ENCODE measurements around the gene TBX15.
A peak's percentile ranks its signal among the peaks of the same experiment; 100 is the strongest.
"Not testable (repeated sequence)": the region's sequence is repeated elsewhere in the genome, so short reads cannot be mapped to it uniquely, and the experiment has no call there.

Gene TBX15

DNA sequence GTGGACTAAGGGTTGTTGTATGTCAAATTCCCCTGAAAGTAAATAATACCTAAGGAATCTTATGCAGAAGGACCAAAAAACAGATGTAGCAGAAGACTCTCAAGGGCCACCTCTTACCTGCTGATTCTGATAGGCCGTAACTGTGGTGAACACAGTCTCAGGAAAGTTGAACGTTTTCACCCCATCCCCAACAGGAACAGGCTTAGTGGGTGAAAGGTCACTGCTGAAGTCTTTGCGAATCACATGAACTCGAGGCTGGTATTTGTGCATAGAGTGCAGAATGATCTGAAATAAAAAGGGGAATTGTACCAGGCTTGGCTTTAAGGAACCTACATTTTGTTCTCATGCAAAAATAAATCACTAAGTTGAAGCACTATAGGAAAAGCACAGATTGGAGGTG is 64.8 kb downstream of the TBX15 start:
- no peak for DNase-seq

DNA sequence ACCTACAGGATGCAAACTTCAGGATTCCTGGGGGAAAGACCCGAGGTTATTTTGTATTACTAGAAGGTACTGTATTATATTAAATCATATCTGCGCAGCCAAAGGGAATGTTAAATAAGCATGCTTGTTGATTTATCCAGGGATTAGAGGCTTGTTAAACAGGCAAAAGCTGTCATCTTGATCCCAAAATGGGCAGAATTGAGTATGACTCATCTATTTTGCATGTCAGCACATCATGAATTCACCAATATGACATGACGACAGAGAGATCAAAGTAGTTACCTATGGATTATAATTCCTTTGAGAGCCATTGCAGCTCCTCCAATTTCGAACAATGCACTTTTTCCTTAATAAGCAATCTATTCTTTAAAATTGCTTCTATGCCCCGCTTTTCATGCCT is 66.1 kb downstream of the TBX15 start:
- DNase-seq: no peak

DNA sequence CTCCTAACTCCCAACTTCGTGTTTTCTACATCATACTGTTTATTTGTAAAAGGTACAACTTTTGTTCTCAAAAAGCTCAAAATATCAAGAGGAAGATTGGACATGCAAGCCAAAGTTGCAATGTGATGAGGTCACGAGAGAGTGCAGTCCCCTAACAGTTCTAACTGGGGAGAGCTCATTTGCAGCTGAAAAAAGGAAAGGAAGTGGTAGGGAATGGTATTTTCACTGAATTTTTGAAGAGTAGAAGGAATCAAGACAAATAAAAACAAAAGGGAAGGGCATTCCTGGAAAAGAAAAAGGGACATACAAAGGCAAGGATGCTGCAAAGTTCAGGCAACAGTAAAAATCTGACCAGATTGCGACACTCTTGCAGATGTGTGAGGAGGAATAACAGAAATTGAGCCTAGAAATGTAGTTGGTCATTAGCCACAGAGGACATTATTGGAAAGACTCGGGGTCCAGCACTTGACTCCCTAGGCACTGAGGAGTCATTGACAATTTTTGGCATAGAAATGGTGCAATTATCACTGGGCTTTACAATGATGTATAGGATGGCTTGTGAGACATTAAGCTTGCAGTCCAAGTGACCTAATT is 67.9 kb downstream of the TBX15 start:
- peak; percentile 39 for DNase-seq

DNA sequence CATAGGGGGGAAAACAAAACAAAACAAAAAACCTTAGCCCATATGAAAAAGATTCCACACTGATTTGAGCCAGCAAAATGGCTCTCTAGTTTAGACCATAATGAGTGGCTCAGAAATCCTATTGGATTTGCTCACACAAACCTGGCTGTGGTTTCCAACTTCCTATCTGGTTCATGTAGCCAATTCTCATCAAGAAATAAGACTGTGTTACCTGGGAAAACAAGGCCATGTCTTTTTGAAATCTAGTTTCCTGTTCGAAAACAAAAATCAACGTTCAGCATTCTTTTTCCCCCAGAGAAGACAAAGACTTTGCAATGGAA is 69.2 kb downstream of the TBX15 start:
- no peak for DNase-seq

DNA sequence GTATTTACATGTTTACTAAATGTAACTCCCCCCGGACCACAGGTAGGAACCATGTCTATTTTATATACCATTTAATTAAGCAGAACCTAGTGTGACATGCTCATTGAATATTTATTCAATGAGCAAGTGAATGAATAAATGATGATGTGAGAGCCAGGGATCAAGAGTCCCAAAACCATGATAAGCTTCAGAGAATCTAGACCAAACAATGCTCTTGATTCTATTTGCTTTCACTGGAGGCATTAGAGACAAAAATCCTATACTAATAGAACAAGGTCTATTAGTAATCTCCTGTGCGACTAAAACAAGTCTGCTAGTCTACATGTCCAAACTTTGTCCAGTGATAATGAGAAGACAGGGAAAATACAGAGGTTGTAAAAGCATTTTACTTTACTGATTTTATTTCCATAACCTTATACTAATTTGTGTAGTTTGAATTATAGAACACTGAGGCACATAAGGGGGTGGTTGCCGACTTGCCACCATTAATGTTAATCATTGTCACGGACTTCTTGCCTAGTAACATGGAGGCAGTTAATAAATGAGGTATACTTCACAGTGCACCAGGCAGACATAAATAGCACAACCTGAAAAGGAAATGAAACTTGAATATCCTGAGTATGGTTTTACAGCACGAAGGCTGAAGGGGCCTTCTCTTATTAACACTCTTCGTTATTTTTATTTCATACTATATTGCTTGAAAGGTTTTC is 69.8 kb downstream of the TBX15 start:
- DNase-seq: no peak

DNA sequence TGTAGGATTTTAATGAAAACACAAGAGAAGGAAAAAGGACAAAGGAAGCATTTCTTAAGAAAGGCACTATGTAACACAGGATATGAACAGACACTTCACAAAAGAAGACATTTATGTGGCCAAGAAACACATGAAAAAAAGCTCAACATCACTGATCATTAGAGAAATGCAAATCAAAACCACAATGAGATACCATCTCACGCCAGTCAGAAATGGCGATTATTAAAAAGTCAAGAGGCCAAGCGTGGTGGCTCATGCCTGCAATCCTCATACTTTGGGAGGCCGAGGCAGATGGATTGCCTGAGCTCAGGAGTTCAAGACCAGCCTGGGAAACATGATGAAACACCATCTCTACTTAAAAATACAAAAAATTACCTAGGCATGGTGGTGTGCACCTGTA is 71.8 kb downstream of the TBX15 start:
- DNase-seq: not testable (repeated sequence)

DNA sequence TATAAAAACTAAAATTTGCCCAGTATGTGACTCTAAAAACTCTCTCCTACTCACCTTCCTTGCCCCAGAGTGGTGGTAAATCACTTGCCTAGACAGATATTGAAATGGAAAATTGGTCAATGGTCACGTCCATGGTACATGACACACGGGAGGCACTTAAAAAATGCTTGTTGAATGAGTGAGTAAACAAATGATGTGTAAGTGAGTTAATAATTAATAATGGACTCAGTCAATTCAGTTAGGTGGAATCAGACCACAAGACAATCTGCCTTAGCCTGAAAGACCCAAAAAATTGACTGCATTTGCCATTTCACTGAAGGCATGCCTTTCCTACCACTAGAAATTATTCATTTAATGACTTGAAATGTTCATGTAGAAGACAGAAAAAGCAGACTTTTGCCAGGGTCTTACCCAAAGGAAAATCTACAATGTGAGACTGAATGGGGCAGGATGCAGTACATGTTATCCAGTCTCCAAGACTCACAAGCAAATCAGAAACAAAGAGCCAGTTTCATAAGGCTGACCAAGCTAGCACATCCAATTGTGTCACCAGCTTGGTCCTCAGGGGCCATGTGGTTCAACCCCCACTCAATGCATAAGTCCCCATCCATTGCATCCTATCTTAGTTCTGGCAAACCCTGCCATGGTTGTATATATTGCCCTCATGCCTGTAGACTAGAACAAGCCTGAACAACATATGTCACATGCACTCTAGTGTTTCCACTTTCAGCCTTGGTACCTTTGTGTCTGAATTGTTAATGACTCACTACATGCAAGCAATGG is 73.6 kb downstream of the TBX15 start:
- no peak for DNase-seq

DNA sequence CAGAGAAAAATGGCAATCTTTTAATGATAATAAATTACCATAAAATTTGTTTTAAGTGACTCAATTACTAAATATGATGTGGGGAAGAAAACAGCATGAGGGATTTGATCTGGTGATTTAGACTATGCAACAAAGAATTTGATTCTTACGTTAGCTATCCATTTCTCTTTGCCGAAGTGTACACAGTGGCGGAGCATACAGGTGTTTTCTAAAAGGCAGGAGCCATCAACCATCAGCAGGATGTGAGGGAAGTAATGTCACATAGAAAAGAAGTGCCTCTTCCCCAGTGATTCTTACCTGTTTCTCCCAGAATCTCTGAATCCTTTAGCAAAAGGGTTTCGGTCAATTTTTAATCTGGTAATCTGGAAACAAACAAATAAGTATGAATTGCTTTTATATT is 74.3 kb downstream of the TBX15 start:
- DNase-seq: no peak

DNA sequence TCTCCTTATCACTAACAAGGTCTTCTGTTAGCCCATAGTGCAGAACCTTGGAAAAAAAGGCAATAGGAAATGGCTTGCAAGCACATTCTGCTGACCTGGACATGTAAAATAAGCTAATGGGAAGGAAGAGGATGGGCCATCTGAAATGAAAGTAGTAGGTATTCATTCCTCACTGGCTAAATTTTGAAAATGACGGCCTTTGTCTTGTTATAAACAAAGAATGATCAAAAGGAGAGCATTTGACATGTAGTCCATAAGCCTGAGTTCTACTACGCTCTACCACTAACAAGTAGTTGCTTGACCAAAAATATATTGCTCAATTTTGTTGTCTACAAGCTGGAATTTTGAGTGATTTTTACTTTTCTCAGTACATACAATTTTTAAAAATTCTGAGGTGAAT is 75.6 kb downstream of the TBX15 start:
- no peak for DNase-seq

DNA sequence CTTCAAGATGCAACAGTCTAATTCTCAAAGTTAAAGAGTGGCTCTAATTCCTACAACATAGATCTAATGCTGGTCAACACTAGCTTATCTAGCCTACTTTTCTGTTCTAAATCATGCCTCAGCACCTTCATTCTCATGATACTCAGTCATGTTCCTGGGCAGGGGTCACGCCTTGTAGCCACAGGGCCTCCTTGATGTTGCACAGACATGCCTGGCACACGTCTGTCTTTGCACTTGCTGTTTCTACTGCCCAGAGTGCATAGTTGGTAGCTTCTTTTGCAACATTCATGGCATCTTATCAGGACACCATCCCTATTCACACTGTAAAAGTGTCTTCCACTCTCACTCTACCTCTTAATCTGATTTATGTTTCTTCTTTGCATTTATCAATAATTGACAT is 76.6 kb downstream of the TBX15 start:
- DNase-seq: no peak

DNA sequence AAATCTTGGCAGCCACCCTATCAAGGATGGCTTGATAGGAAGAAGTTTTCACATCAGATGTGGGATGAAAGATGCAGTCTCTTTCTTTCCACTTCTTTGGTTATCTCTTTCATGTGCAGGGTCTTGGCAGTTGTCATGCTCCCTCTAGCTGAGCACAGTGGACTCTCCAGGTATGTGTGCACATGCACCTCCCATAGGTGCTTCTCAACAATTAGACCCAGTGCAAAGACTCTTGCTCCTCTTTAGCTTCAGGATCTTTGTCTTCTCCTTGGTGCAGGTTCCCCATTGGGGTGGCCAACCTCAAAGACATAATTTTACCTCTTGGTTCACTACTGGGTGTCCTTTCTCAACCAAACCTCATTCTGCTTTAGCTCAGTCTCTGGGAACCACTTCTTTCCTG is 80.7 kb downstream of the TBX15 start:
- DNase-seq: no peak

DNA sequence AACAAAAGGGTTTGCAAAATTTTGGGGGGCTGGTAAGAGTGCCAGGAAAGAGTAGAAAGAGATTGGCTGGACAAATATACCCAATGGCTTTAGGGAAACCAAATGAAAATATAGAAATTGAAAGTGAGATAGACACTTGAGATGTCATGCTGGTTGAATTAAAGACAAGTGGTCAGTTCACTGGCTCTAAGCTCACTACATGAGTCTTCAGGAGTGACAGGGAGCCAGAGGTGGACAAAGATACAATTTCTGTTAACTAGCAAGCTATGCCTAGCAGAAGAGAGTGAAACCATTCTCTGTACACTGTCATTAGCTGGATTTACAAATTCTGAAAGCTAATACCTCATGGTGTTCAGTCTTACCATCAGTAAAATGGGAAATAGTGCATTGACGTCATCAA is 82.5 kb downstream of the TBX15 start:
- DNase-seq: no peak

DNA sequence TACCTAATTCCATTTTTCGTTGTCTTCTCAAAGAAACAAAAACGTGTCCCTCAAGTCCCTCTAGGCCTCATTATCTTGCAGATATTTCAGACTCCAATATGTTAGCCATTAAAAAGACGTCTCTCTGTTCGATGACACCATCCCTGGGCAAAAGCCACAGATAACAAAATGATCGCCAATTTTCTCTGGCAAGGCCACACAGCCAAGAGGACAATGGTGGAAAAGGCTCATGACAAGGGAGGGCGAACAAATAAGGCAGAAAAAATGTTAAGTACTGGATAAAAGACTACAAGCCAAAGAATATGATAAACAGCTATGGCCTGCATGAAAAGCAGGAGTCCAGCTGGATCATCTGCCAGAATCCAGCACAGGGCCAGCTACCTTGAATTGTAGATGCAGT is 82.9 kb downstream of the TBX15 start:
- peak; percentile 52 for DNase-seq

DNA sequence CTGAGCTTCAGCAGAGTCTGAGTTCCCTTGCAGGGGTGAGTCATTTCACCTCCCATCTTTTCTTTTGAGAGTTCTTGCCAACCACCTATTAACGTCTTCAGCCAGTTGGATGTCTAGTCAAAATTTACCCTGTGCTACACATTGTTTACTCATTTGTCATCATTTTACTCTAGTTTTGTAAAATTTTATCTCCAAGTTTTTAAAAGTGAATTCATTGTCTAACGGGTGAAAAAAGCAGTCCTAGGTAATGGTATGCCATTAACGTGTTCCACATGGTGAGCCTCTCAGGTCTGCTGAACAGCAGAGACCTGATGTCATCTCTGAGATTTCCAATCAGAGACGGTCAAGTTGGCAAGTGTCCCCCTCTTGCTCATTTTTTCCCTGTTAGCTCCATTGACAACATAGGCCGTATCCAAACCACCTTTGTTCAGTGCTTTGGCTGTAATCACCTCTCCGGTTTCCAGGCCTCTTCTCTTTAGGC is 85.4 kb downstream of the TBX15 start:
- DNase-seq: peak; percentile 68

DNA sequence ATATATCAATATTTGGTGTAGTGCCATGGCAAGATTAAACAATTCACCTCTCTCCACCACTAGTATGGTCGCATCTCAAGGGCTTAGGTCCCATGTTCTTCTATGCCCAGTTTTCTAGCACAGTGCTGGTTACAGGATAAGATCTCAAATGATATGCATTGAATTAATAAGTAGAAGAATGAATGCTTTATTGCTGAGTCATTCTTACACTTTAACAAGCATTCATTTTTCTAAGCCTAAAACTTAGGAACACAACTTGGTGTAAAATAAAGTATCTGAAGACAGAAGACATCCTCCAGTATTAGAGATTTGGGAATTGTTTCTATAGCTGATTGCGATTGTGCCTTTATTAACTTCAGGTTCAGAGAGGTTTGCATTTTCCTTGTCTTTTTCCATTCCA is 85.8 kb downstream of the TBX15 start:
- no peak for DNase-seq

DNA sequence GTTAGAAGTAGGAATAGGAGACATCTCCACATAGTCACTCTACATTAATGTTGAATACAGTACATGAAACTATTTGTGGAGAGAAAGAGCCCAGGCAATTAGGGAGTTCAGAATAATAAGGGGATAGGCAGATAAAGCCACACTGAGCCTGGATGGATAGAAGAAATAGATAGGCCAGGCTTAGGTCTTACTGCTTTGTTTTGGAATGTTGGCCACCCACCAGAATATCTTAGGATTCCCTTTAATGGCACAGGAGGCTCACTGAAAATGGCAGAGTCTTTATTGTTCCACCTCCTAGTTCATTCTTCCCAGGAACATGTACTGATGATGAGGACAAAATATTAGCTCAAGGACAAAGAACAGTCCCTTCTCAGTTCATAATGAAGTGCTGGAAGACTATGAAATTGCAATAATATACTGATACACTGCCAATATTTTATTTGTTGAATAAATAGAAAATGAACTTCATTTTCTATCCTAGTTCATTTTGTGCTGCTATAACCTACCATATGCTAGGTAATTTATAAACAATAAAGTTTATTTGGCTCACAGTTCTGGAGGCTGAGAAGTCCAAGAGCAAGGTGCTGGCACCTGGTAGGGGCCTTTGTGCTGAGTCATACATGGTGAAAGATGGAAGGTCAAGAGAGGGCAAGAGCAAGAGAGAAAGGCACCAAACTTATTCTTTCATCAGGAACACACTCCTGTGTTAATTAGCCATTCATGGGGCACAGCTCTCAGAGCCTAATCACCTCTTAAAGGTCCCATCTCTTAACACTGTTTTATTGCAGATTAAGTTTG is 87.3 kb downstream of the TBX15 start:
- DNase-seq: no peak

DNA sequence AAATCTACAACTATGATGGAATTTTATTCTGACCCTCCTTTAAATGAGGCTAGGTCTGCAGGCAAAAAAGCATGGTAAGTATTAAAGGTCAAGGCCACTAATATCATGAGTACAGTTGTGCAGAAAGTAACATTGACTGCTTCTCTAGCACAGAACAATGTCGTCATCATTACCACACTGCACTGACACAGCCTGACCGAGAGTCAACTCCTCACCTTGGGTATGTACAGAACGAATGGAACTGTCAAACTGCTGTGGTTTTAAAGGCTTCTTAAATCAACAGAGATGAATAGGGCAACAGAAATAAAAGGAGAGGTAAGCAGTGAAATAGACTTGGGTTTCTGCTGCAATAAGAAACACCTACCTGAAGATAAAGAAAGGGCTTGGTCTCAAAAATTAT is 88.8 kb downstream of the TBX15 start:
- DNase-seq: no peak

DNA sequence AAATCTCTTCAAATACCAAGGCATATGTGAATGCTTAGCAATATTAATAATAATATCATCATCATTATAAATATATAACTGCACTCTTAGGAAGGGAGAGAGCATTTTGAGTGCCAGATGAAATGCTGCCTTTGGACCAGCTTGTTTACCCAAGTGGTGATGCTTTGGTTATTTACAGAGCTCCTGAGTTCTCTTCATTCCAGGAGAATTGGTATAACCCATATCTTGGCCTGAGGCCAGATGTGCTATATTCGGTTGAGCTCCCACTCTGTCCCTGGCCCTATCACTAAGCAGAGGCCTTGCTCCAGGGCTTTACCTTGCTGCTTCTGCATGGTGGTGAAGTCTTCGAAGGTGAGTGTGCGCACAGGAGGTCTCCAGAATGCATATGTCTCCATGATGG is 89.4 kb downstream of the TBX15 start:
- DNase-seq: no peak

DNA sequence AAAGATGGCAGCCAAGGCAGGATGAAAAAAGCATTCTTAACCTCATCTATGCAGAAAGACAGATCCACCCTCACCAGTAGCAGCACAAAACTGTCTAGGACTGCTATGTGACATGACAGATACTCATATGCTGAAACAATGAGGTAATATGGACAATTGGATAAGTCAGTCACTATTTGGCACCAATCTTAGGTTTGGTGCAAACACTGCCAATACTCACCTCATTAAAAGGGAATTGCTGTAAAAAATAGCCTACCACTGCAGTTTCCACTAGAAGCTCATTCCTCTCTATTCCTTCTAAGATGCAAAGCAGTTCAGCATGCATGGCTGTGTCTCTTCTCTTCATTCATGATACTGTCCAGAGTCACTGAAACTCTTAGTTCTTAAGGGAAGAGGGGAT is 91.7 kb downstream of the TBX15 start:
- no peak for DNase-seq

DNA sequence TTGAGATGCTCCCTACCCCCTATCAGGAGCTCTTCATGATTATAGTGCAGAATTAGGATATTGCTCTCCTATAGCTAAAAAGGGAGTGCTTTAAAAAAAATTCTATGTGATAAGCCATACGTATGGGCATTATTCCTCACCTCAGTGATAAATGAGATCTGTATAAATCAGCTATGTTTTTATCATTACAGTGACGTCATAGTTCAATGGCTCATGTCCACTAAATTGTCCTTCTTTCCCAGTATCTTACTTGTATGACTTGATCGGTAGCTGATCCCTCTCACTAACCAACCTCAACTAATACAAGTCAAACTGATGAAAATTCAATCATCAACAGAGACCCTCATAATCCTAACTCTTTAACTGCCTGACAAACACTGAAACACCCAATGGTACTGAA is 93.3 kb downstream of the TBX15 start:
- DNase-seq: no peak

DNA sequence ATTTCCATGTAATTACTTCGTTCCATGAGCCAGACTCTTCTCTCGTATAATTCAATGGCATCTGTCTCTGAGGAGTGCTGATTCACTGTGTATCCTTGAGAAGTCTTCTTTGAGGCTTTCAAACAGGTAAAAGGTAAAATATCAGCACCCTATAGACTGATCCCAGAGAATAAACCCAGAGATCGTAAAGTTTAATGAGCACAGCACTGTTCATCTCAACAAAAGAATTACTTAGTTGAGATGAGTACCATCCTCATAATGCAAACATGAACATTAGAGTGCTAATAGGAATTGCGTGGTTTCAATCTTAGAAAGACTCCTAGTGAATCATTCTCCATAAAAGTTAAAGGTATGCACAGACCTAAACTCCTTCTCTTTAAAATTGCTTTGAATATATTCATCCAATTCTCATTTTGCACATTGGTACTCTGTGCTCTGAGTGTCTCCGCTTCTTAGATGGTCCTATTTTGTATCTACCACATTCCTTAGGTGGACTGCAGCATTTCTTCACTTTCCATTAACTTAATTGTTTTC is 97.2 kb downstream of the TBX15 start:
- no peak for DNase-seq

DNA sequence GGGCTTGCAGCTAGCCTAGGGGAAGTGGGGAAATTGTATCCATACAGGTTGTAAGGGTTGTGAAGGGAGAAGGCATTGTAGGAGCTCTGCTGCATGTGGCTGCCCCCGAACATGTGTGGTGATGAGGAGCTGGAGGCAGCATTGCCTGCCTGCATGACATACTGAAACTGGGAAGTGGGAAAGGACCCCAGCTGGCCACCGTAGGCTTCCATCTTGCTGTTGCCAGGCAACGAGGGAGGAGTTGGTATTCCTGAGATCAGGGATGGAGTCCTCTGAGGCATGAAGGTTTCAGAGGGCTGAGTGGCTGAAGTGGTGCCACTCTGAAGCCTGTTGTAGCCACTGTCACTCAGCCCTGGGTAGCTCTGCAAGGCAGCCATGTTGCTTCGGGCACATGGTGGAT is 103.2 kb downstream of the TBX15 start:
- no peak for DNase-seq

DNA sequence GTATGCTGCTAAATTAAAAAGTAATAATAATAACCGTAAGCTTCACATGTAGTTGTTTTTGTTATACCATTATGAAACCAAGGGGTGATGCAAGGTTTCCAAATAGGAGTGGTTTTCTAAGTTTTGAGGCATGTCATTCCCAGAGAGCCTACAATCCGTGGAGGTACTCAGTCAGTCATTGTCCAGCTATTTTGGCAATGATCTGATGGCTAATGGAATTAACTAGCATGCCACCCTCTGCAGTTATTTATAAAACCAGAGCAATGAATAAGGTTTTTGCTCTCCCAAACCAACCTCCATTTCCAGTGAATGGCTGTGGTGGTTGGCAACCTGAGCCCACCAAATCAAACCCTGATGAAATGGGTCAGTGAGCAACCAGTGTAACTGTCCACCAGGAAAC is 106.4 kb downstream of the TBX15 start:
- DNase-seq: no peak
